Muscle layer of colon (tissue), 2 donors: ENCODE data around the gene A4GALT.

Experiments
- H3K27ac ChIP-seq: one replicate; pipeline ENCODE4 v1.7.0; 2013; ENCODE audit warnings: low read depth, mild to moderate bottlenecking, low read length, moderate library complexity
- H3K27me3 ChIP-seq, 2 donors: one replicate each; pipeline ENCODE4 v1.7.0; 2013; ENCODE audit warnings: low read length in 2 of 2, mild to moderate bottlenecking in 2 of 2; ENCODE audit not compliant: insufficient read depth in 2 of 2, control insufficient read depth in 1 of 2
- H3K36me3 ChIP-seq: one replicate; pipeline ENCODE4 v1.7.0; 2013; ENCODE audit warnings: mild to moderate bottlenecking, low read length; ENCODE audit not compliant: insufficient read depth
- H3K4me1 ChIP-seq: one replicate; pipeline ENCODE4 v1.7.0; 2013; ENCODE audit warnings: mild to moderate bottlenecking, low read length; ENCODE audit not compliant: insufficient read depth
- H3K4me3 ChIP-seq, 2 donors: one replicate each; pipeline ENCODE4 v1.7.0; 2013; ENCODE audit warnings: low read length in 2 of 2, low read depth in 1 of 2, mild to moderate bottlenecking in 1 of 2, moderate library complexity in 1 of 2
- H3K9ac ChIP-seq: one replicate; pipeline ENCODE4 v1.7.0; 2013; ENCODE audit warnings: low read length
- H3K9me3 ChIP-seq: one replicate; pipeline ENCODE4 v1.7.0; 2013; ENCODE audit warnings: mild to moderate bottlenecking, low read length
- donor health status: abdominal sarcoma.
- donor health status: Adenocarcinoma of cecum.

The A4GALT gene

DNA sequence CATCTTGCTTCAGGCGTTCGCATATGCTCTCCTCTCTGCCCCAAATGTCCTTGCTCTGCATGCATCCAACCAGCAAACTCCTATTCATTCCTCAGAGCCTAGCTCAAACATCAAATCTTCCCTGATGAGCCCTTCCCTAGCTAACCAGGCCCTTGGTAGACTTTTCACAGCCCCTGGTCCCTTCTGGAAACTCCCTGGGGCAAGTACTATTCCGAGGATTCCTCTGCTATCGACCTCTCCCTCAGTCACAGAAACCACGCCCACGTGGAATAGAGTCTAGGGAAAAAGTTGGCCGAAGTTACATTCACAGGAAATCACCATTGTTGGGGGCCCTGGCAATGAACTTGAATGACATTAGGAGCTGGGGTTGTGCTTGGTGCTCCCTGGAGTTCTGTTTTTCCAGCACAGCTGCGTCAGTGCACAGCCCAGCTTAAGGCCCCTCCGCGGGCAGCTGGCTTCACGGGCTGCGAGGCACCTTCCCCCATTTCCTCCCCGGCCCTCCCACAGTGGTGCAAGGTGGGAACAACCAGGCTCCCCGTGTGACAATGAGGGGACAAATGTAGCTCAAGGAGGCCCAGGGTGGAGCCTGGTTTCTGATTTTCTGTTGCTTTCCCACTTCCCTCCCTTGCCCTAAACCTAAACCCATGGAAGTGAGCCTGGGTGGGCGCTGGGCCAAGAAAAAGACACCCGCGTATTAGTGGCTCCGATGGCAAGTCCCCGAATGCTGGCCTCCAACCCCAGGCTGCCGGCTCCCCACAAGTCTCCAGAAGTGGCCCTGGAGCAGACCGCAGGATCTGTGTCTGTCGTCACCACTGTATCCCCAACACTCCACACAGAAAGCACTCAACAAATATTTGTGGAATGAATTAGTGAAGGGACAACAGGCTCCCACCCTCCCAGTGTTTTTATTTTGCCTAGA, 76.0 kb downstream of the A4GALT start:
- Histone ChIP-seq H3K27me3 (no peaks in the 10 kb centered on the region), H3K27ac (peak overlapping the region; percentile 74), H3K9me3 (no peaks in the 10 kb centered on the region), H3K36me3 (no peaks in the 10 kb centered on the region), H3K4me3 (peak overlapping the region; percentile 4 to 48), H3K9ac (peak overlapping the region; percentile 57), H3K4me1 (peaks cover 51% of the 10 kb centered on the region)

DNA sequence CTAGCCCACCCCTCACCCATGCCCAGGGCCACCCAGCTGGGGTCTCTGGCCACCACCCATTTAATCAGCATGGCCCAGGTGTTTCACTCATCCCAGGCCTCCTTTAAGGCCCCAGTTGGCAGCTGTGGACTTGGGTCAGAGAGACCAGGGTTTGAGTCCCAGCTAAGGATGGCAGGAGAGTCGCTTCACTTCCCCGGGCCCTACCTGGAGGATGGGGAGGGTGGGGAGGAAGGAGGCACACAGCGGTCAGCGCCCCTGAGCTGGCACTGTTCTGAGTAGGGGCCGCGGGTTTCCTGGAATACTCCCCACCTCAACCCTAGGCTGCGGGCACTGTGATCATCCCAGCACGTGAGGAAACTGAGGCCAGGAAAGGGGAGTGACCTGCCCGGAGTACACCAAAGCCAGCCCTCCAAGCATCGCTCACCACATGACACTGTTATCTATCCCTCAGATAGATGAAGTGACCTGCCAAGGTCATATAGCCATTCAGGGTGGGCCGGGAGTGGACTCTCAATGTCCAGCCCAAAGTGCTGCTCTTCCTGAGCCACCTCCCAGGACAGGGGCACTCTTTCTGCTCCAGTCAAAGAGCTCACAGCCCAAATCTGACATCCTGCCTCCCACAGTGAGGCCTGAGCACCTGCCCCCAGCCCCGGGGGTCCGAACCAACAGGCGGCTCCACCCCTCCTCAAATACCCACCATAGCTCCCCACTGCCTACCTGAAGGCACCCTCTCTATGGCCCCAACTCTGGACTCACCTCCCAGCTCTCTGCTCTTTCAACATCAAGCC, 76.8 kb downstream of the A4GALT start:
- Histone ChIP-seq H3K4me3 (peak overlapping the region in 1 of 2 donors; percentile 48), H3K4me1 (peaks cover 51% of the 10 kb centered on the region), H3K27ac (peak overlapping the region; percentile 8), H3K9ac (peak overlapping the region; percentile 57), H3K36me3 (no peaks in the 10 kb centered on the region), H3K9me3 (no peaks in the 10 kb centered on the region), H3K27me3 (no peaks in the 10 kb centered on the region)

DNA sequence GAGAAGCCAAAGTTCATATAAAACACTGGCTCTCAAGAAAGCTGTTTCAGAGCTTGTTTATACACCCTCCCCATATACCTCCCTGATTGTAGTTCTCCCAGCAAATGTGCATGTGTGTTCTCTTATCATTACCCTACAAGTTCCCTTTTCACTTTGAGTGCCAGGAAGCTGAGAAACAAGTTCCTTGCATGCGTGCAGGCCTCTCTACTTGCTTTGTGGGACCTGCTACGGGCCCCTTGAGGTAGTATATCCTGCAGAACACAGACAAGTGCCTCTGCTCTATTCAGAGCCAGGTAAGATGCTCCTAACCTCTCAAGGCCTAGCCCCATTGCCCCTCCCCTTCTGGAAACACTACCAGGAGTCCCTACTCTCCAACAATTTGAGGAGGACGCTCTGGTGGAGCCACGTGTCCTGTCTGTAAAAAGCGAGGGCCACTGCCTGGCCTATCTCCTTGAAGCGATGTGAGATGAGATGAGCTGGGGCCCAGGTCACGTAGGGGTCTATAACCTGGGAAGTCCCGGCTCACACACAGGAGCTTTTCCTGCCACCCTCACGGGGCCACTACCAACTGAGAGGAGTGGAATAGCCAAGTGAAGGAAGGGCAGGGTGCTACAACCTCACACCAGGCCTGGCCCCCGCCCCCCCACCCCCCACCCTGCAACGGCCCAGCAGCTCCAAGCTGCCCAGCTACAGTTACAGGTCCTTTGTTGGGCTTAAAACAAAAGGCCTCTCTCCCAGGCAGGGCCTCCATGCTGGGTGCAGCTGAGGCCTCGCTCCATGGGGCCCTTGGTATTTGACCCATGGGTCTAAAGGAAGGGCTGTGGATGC, 77.7 kb downstream of the A4GALT start:
- Histone ChIP-seq H3K27ac (no peak overlapping the region), H3K4me3 (no peak overlapping the region), H3K36me3 (no peaks in the 10 kb centered on the region), H3K9me3 (no peaks in the 10 kb centered on the region), H3K27me3 (no peaks in the 10 kb centered on the region), H3K9ac (no peak overlapping the region), H3K4me1 (peaks cover 46% of the 10 kb centered on the region)
